Measurements from ENCODE around the gene AKR1E2.

The AKR1E2 gene

GRCh38 chr10:4825868-4826791 is at the start of gene AKR1E2:
Gene AKR1E2 (plus strand): TSS chr10:4826207. CDS start chr10:4826325, 118 bp downstream.
- Mint-ChIP-seq H3K27me3 (ENCODE audit: low read depth) (peaks cover 47% of the 10 kb centered on the region), H3K27ac (peak within 1 kb of the TSS; percentile 82), H3K36me3 (ENCODE audit: low read depth) (peaks cover 5% of the 10 kb centered on the region), H3K4me1 (ENCODE audit: low read depth) (peaks cover 12% of the 10 kb centered on the region), H3K4me3 (peak within 1 kb of the TSS; percentile 85), H3K9me3 (peaks cover 3% of the 10 kb centered on the region)
- peak; percentile 85 for DNase-seq (ENCODE audit: low spot score)

GRCh38 chr10:4776234-4776638 is 49.8 kb upstream of the AKR1E2 start:
- Mint-ChIP-seq H3K9me3 (no peaks in the 10 kb centered on the region), H3K4me1 (ENCODE audit: low read depth) (no peaks in the 10 kb centered on the region), H3K27ac (no peak overlapping the region), H3K36me3 (ENCODE audit: low read depth) (no peaks in the 10 kb centered on the region), H3K27me3 (ENCODE audit: low read depth) (peaks cover 28% of the 10 kb centered on the region), H3K4me3 (no peak overlapping the region)
- DNase-seq (ENCODE audit: low spot score) = peak; percentile 8

DNA sequence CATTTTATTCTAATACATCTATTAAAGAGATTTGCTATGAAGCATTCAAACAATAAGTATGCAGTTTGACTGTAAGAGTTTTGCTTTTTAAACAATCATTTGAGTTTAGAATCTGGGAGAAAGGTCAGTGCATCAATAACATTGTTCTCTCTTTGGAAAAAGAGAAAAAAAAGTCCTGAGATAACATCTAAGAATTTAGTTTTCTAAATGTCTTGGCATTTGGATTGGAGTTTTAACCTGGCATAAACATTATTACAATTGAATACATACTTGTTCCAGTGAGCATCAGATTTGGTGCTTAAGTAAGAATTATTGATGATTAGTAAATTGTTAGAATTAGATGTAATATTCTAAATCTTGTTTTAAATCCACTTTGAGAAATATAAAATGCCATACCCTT is 47.2 kb upstream of the AKR1E2 start:
- Mint-ChIP-seq H3K9me3 (no peaks in the 10 kb centered on the region), H3K4me1 (ENCODE audit: low read depth) (no peaks in the 10 kb centered on the region)

DNA sequence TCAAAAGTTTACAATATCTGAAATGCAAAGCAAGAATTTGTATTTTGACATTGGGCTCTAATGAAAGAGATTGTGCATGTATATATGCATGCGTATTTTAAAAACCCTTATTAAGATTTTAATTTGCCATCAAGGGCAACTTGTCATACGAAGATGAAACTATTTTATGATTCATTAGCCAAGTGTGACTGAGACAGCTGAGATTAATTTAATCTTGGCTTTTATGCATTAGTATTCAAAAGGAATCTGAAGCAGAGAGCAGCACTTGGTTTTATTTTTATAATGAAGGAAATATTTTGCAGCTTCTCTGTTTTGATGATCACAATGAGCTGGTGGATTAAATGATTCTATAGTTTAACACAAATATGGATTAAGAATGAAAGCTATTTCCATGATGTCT is 45.9 kb upstream of the AKR1E2 start:
- Mint-ChIP-seq H3K27ac (no peak overlapping the region), H3K4me1 (ENCODE audit: low read depth) (no peaks in the 10 kb centered on the region), H3K27me3 (ENCODE audit: low read depth) (peaks cover 21% of the 10 kb centered on the region), H3K9me3 (no peaks in the 10 kb centered on the region), H3K4me3 (no peak overlapping the region), H3K36me3 (ENCODE audit: low read depth) (no peaks in the 10 kb centered on the region)
- no peak for DNase-seq (ENCODE audit: low spot score)

More for the DNA sequence above, 47.2 kb upstream of the AKR1E2 start:
- Mint-ChIP-seq H3K27me3 (ENCODE audit: low read depth) (peaks cover 18% of the 10 kb centered on the region), H3K4me3 (no peak overlapping the region), H3K27ac (no peak overlapping the region), H3K36me3 (ENCODE audit: low read depth) (no peaks in the 10 kb centered on the region)
- DNase-seq (ENCODE audit: low spot score) = no peak

DNA sequence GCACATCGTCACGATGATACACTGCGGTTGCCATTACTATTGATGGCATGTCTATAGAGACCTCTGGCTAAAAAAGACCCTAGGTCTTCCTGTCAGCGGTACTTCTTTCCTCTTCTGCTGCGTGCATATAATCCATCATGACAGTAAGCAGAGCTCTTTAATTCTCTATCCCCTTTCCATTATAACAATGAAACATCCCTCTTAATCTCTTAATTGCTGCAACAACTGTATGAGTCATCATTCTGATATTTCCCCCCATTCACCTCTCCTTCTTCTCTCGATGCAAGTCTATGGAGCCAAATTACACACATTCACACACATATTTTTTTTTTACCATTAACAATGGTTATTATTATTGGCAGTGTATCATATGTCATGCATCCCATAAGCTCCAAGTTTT is 45.2 kb upstream of the AKR1E2 start:
- no peaks in the 10 kb centered on the region for H3K36me3 Mint-ChIP-seq (ENCODE audit: low read depth)
- peaks cover 23% of the 10 kb centered on the region for H3K27me3 Mint-ChIP-seq (ENCODE audit: low read depth)
- H3K9me3 Mint-ChIP-seq = no peaks in the 10 kb centered on the region
- no peak overlapping the region for H3K4me3 Mint-ChIP-seq
- H3K27ac Mint-ChIP-seq = no peak overlapping the region
- no peaks in the 10 kb centered on the region for H3K4me1 Mint-ChIP-seq (ENCODE audit: low read depth)
- DNase-seq (ENCODE audit: low spot score) = no peak

GRCh38 chr10:4781955-4782354 is 44.1 kb upstream of the AKR1E2 start:
- H3K27ac Mint-ChIP-seq = no peak overlapping the region
- H3K4me3 Mint-ChIP-seq = no peak overlapping the region
- no peak for DNase-seq (ENCODE audit: low spot score)
- no peaks in the 10 kb centered on the region for H3K9me3 Mint-ChIP-seq
- peaks cover 29% of the 10 kb centered on the region for H3K27me3 Mint-ChIP-seq (ENCODE audit: low read depth)
- H3K36me3 Mint-ChIP-seq (ENCODE audit: low read depth) = no peaks in the 10 kb centered on the region
- H3K4me1 Mint-ChIP-seq (ENCODE audit: low read depth) = no peaks in the 10 kb centered on the region

- H3K27ac Mint-ChIP-seq = no peak overlapping the region
- peaks cover 30% of the 10 kb centered on the region for H3K27me3 Mint-ChIP-seq (ENCODE audit: low read depth)
- no peak overlapping the region for H3K4me3 Mint-ChIP-seq
- no peaks in the 10 kb centered on the region for H3K36me3 Mint-ChIP-seq (ENCODE audit: low read depth)
- no peak for DNase-seq (ENCODE audit: low spot score)
- H3K9me3 Mint-ChIP-seq = no peaks in the 10 kb centered on the region
- no peaks in the 10 kb centered on the region for H3K4me1 Mint-ChIP-seq (ENCODE audit: low read depth)
Observed at GRCh38 chr10:4784667-4785333, 41.2 kb upstream of the AKR1E2 start.

DNA sequence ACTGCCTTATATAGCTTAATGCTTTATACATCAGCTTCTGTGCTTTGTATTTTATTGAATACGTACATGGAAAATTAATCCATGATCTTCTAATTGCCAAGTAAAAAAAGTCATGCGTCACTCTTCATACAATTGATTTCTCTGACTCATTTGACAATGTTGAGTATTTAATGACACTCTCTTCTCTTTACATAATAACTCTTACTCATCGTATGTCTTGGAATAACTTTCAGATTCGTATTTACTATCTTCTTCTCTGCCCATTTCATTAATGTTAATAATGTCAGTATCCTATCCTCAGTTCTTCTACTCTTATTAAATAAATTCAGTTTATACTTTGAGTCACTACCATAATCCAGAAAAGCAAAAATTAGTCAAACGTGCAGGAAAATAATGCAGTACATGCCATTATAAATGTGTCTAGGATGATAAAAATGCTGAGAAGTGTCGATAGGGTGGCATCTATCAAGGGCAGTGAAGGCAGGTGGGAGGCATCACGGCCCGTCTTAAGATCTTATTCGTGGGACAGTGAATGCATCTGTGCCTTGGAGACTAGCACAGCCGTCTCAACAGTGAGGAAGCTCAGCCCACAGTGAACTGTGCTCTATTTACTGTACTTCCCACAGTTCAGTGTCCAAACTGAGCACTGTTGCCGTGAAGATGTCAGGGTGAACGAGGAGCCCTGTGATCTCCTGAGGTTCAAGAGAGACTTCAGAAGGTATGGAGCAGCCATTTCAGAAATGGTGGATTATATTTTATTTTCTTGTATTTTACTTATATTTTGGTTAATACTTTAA is 39.8 kb upstream of the AKR1E2 start:
- DNase-seq (ENCODE audit: low spot score) = no peak

DNA sequence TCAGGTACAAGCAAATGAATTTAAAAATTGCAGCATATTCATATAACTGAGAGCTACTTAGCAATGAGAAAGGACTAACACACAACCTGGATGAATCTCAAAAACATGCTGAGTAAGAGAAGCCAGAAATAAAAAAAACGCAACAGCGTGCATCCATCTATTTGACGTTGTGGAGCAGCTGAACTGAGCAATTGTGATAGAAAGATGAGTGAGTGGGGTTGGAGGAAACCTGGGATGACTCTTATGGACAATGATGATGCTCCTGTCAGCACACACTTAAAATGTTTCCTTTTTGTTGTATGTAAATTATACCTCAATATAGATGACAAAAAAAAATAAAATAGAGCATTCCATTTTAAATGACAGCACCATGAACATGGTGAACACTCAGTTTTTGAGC is 36.0 kb upstream of the AKR1E2 start:
- no peaks in the 10 kb centered on the region for H3K36me3 Mint-ChIP-seq (ENCODE audit: low read depth)
- no peak for DNase-seq (ENCODE audit: low spot score)
- peaks cover 25% of the 10 kb centered on the region for H3K27me3 Mint-ChIP-seq (ENCODE audit: low read depth)
- no peak overlapping the region for H3K27ac Mint-ChIP-seq
- H3K9me3 Mint-ChIP-seq = no peaks in the 10 kb centered on the region
- no peaks in the 10 kb centered on the region for H3K4me1 Mint-ChIP-seq (ENCODE audit: low read depth)
- no peak overlapping the region for H3K4me3 Mint-ChIP-seq

More for the DNA sequence above, 39.8 kb upstream of the AKR1E2 start:
- Mint-ChIP-seq H3K4me1 (ENCODE audit: low read depth) (no peaks in the 10 kb centered on the region), H3K27ac (no peak overlapping the region), H3K9me3 (no peaks in the 10 kb centered on the region), H3K27me3 (ENCODE audit: low read depth) (peaks cover 28% of the 10 kb centered on the region), H3K36me3 (ENCODE audit: low read depth) (no peaks in the 10 kb centered on the region), H3K4me3 (no peak overlapping the region)

DNA sequence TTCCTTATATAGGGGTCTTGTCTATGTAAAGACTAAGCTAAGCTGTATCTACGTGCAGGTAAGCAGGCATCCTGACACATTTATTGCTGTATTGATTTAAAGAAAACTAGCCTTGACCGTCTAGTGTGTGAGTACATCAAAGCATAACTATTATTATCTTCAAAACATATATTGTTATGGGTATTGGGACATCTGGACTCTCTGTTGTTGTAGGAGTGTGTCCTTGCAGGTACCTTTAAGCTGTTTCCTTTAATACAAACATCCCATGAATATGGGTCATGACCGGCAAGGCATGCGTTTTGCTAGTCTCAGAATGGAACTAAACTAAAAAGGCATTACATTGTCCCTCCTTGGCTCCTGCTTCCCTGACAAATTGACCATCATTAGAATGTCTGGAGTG is 35.1 kb upstream of the AKR1E2 start:
- H3K4me1 Mint-ChIP-seq (ENCODE audit: low read depth) = no peaks in the 10 kb centered on the region
- peaks cover 28% of the 10 kb centered on the region for H3K27me3 Mint-ChIP-seq (ENCODE audit: low read depth)
- H3K36me3 Mint-ChIP-seq (ENCODE audit: low read depth) = no peaks in the 10 kb centered on the region
- no peak for DNase-seq (ENCODE audit: low spot score)
- no peak overlapping the region for H3K27ac Mint-ChIP-seq
- no peak overlapping the region for H3K4me3 Mint-ChIP-seq
- H3K9me3 Mint-ChIP-seq = no peaks in the 10 kb centered on the region

DNA sequence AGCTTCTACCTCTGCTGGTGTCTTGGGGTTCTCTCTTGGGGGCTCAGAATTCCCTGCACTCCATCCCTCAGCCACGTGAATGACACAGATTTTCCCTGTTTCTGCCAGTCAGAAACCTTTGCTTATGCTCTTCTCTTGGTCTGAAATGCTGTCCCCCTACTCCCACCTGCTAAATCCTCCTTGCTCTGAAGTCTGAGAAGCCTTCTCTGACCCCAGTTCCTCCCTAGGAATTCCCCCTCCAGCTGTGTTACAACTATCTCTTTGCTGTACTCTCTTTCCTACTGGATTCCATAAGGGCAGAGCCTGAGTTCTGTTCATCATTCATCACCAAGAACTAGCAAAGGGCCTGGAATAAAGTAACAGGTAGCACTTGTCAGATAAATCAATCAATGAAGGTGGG is 33.6 kb upstream of the AKR1E2 start:
- Mint-ChIP-seq H3K36me3 (ENCODE audit: low read depth) (no peaks in the 10 kb centered on the region), H3K9me3 (no peaks in the 10 kb centered on the region), H3K27me3 (ENCODE audit: low read depth) (peaks cover 22% of the 10 kb centered on the region), H3K27ac (no peak overlapping the region), H3K4me3 (no peak overlapping the region), H3K4me1 (ENCODE audit: low read depth) (no peaks in the 10 kb centered on the region)
- no peak for DNase-seq (ENCODE audit: low spot score)

GRCh38 chr10:4801405-4801804 is 24.6 kb upstream of the AKR1E2 start:
- Mint-ChIP-seq H3K27ac (no peak overlapping the region), H3K36me3 (ENCODE audit: low read depth) (no peaks in the 10 kb centered on the region), H3K27me3 (ENCODE audit: low read depth) (peaks cover 26% of the 10 kb centered on the region), H3K4me1 (ENCODE audit: low read depth) (no peaks in the 10 kb centered on the region), H3K4me3 (no peak overlapping the region), H3K9me3 (no peaks in the 10 kb centered on the region)
- DNase-seq (ENCODE audit: low spot score) = no peak

- H3K36me3 Mint-ChIP-seq (ENCODE audit: low read depth) = no peaks in the 10 kb centered on the region
- DNase-seq (ENCODE audit: low spot score) = no peak
- no peak overlapping the region for H3K4me3 Mint-ChIP-seq
- no peak overlapping the region for H3K27ac Mint-ChIP-seq
- no peaks in the 10 kb centered on the region for H3K9me3 Mint-ChIP-seq
- peaks cover 26% of the 10 kb centered on the region for H3K27me3 Mint-ChIP-seq (ENCODE audit: low read depth)
- no peaks in the 10 kb centered on the region for H3K4me1 Mint-ChIP-seq (ENCODE audit: low read depth)
Observed at GRCh38 chr10:4802711-4803487, 23.1 kb upstream of the AKR1E2 start.

Measured in T-helper 2 cell treated with Interferon-gamma antibody and Interleukin-4, amounts not matched to agents 5 μg/mL and 100 μg/mL, for 36 hours (primary cell).